Skeletal muscle satellite cell (primary cell): ENCODE measurements around the gene TUBGCP4.

Source experiments
- H3K27me3 ChIP-seq: 2 replicates; pipeline ENCODE4 v1.7.0; 2013; ENCODE audit warnings: low read length; ENCODE audit not compliant: control insufficient read depth, insufficient read depth
- H3K36me3 ChIP-seq: 2 replicates; pipeline ENCODE4 v1.7.0; 2013; ENCODE audit warnings: mild to moderate bottlenecking, control low read depth, low read length; ENCODE audit not compliant: insufficient read depth
- H3K4me1 ChIP-seq: 2 replicates; pipeline ENCODE4 v1.7.0; 2013; ENCODE audit warnings: low read length; ENCODE audit not compliant: control insufficient read depth, insufficient read depth
- H3K4me2 ChIP-seq: 2 replicates; pipeline ENCODE4 v1.7.0; 2013; ENCODE audit warnings: mild to moderate bottlenecking, low read length
- H3K4me3 ChIP-seq: 2 replicates; pipeline ENCODE4 v1.7.0; 2013; ENCODE audit warnings: low read length
- H3K9ac ChIP-seq: 2 replicates; pipeline ENCODE4 v1.7.0; 2013; ENCODE audit warnings: mild to moderate bottlenecking, low read depth, low read length, moderate library complexity
- H3K9me3 ChIP-seq: replicated peaks from 2 replicates; pipeline ENCODE4 v1.7.0; 2013; ENCODE audit warnings: mild to moderate bottlenecking, control low read depth, low read length

Gene TUBGCP4

DNA sequence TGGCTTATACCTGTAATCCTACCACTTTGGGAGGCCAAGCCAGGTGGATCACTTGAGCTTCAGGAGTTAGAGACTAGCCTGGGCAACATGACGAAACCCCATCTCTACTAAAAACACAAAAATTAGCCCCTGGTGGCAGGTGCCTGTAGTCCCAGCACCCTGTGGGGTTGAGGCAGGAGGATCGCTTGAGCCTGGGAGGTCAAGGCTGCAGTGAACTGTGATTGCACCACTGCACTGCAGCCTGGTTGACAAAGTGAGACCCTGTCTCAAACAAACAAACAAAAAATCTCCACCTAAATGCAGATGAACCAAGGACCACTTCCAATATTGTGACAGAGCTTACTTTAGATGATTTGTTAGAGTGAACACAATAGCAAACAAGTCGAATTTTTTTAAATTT lies 68.4 kb downstream of the TUBGCP4 start:
- no peak overlapping the region for H3K4me2 ChIP-seq
- H3K9ac ChIP-seq, result no peak overlapping the region
- peaks cover 23% of the 10 kb centered on the region for H3K36me3 ChIP-seq
- no peak overlapping the region for H3K4me3 ChIP-seq
- peaks cover 9% of the 10 kb centered on the region for H3K4me1 ChIP-seq
- no peaks in the 10 kb centered on the region for H3K27me3 ChIP-seq
- H3K9me3 ChIP-seq, result no peaks in the 10 kb centered on the region

DNA sequence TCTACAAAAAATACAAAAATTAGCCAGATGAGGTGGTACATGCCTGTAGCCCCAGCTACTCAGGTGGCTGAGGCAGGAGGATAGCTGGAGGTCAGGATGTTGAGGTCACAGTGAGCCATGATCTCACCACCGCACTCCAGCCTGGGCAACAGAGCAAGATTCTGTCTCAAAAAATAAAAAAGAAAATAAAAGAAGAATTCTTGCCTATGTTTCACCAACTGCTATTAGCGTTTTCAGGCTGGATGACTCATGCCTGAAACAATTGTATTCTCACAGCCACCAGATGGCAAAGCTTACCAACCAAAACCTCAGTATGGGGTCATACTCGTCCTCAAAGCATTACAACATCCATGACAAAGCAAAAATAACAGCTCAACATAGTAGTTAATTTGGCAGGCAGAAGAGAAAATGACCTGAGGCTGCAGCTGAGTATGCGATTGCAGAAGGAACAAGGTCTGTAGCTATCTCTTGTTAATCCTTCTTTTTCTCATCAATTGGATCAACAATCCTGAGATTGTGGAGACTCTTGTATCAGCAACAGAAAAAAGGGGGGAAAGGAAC lies 69.9 kb downstream of the TUBGCP4 start:
- Histone ChIP-seq H3K4me3 (no peak overlapping the region), H3K36me3 (peaks cover 19% of the 10 kb centered on the region), H3K9me3 (no peaks in the 10 kb centered on the region), H3K4me2 (peak overlapping the region; percentile 47), H3K9ac (peak overlapping the region; percentile 39), H3K27me3 (no peaks in the 10 kb centered on the region), H3K4me1 (peaks cover 9% of the 10 kb centered on the region)

DNA sequence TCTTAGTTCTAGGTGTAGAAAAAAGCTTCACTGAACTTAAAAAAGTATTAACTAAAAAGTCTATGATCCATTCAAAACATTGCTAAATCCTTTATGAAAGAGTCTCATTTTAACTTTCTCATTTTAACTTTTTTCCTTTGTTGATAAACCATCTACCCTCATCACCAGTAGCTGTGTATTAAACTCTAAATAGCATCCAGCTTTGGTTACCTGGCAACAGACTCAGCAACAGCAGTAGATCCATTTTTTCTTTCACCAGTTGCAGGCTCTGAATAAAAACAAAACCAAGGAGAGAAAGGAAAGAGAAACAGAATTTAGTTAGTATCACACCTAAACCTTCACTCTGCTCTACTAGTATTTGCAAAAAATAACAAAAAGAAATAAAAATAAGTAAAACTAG lies 70.4 kb downstream of the TUBGCP4 start:
- no peaks in the 10 kb centered on the region for H3K27me3 ChIP-seq
- H3K9me3 ChIP-seq, result no peaks in the 10 kb centered on the region
- H3K4me1 ChIP-seq, result peaks cover 9% of the 10 kb centered on the region
- peaks cover 21% of the 10 kb centered on the region for H3K36me3 ChIP-seq
- H3K4me2 ChIP-seq, result peak overlapping the region; percentile 47
- no peak overlapping the region for H3K4me3 ChIP-seq
- peak overlapping the region; percentile 39 for H3K9ac ChIP-seq

DNA sequence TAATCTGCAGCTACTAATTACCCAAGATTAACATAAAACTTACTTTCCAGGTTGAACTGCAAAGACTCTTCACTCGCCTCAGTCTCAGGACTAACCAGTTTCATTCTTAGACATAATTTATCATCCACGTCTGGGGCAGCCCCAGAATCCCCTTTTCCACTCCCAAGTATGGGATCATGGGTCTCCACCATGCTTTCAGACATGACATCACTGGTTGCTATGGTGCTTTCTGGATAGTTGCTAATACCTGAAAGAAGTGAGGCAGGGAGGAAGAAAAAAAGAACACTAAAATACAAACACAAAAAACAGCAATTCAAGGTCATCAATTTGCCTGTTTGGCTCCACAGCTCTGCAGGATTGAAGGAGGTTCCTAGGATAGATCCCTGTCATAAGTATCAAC lies 75.4 kb downstream of the TUBGCP4 start:
- peaks cover 11% of the 10 kb centered on the region for H3K36me3 ChIP-seq
- no peaks in the 10 kb centered on the region for H3K27me3 ChIP-seq
- H3K4me3 ChIP-seq, result no peak overlapping the region
- peaks cover 2% of the 10 kb centered on the region for H3K4me1 ChIP-seq
- no peak overlapping the region for H3K9ac ChIP-seq
- no peak overlapping the region for H3K4me2 ChIP-seq
- H3K9me3 ChIP-seq, result no peaks in the 10 kb centered on the region

DNA sequence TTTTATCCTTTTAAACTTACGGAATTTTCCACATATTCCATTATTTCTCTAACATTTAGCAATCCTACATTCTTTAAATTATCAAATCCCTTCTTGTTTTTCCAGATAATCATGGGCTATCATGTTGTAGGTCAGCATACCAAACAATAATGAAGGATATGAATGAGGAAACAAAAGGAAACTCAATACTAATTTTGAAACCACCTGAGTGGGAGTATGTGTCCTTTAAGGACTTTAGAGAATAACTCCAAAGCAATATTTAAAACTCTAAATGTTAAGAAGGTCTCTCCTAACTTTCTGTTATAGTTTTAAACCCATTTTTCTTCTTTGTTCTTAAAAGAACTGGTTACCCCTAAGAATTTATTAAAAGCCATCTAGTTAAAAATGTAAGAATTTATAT lies 79.1 kb downstream of the TUBGCP4 start:
- no peaks in the 10 kb centered on the region for H3K9me3 ChIP-seq
- H3K4me3 ChIP-seq, result no peak overlapping the region
- H3K36me3 ChIP-seq, result peaks cover 11% of the 10 kb centered on the region
- no peaks in the 10 kb centered on the region for H3K4me1 ChIP-seq
- no peak overlapping the region for H3K9ac ChIP-seq
- H3K27me3 ChIP-seq, result no peaks in the 10 kb centered on the region
- no peak overlapping the region for H3K4me2 ChIP-seq
